OCI-LY1 (cell line): ENCODE measurements around the gene AGPS.
"Not testable (repeated sequence)": the region's sequence is repeated elsewhere in the genome, so short reads cannot be mapped to it uniquely, and the experiment has no call there.

Experiments used
- H2AFZ ChIP-seq: fragments of 200-600 bp; sonication (generic), shearing (Covaris generic); 2 replicates; pipeline ENCODE4 v1.6.0; 2014; ENCODE audit warnings: antibody characterized with exemption, mild to moderate bottlenecking, low read length
- H3F3A ChIP-seq: fragments of 200-600 bp; sonication (generic), shearing (Covaris generic); 2 replicates; pipeline ENCODE4 v1.6.0; 2014; ENCODE audit warnings: mild to moderate bottlenecking, antibody characterized with exemption, low read length, moderate library complexity; ENCODE audit not compliant: insufficient read depth
- H3K27ac ChIP-seq: fragments of 200-600 bp; sonication (generic); 2 replicates; pipeline ENCODE4 v1.5.1; 2014; ENCODE audit warnings: low read length, mixed run types, mild to moderate bottlenecking, low read depth; ENCODE audit not compliant: poor library complexity, severe bottlenecking
- H3K27me3 ChIP-seq: fragments of 200-600 bp; sonication (generic); 2 replicates; pipeline ENCODE4 v1.6.0; 2014; ENCODE audit warnings: antibody characterized with exemption, mild to moderate bottlenecking, low read length, moderate library complexity; ENCODE audit not compliant: insufficient read depth
- H3K36me3 ChIP-seq: fragments of 200-600 bp; sonication (generic); 2 replicates; pipeline ENCODE4 v1.6.1; 2014; ENCODE audit warnings: mild to moderate bottlenecking, antibody characterized with exemption, low read length, moderate library complexity, mixed read lengths; ENCODE audit not compliant: insufficient read depth
- H3K4me1 ChIP-seq: fragments of 200-600 bp; sonication (generic); 2 replicates; pipeline ENCODE4 v1.5.1; 2014; ENCODE audit warnings: mild to moderate bottlenecking, low read length, moderate library complexity; ENCODE audit not compliant: insufficient read depth, severe bottlenecking
- H3K4me2 ChIP-seq: fragments of 200-600 bp; sonication (generic), shearing (Covaris generic); 2 replicates; pipeline ENCODE4 v1.6.1; 2014; ENCODE audit warnings: low read length
- H3K4me3 ChIP-seq: fragments of 200-600 bp; sonication (generic); 2 replicates; pipeline ENCODE4 v1.5.1; 2014; ENCODE audit warnings: low read length, low read depth, mild to moderate bottlenecking, mixed read lengths; ENCODE audit not compliant: poor library complexity, severe bottlenecking
- H3K79me2 ChIP-seq: fragments of 200-600 bp; shearing (Covaris generic); 2 replicates; pipeline ENCODE4 v1.6.1; 2016; ENCODE audit warnings: mixed run types, low read length, mixed read lengths; ENCODE audit not compliant: insufficient read depth
- H3K9ac ChIP-seq: fragments of 200-600 bp; sonication (generic), shearing (Covaris generic); 2 replicates; pipeline ENCODE4 v1.6.1; 2014; ENCODE audit warnings: mild to moderate bottlenecking, low read length, mixed read lengths
- H3K9me2 ChIP-seq: fragments of 200-600 bp; sonication (generic), shearing (Covaris generic); 2 replicates; pipeline ENCODE4 v1.6.1; 2014; ENCODE audit warnings: low read depth, mild to moderate bottlenecking, low read length, mixed read lengths
- H3K9me3 ChIP-seq: fragments of 200-600 bp; shearing (Covaris generic); 2 replicates; pipeline ENCODE4 v1.6.1; 2014; ENCODE audit warnings: low read length, mixed read lengths
- H4K20me1 ChIP-seq: fragments of 200-600 bp; sonication (generic), shearing (Covaris generic); 2 replicates; pipeline ENCODE4 v1.6.0; 2016; ENCODE audit warnings: mild to moderate bottlenecking, low read length; ENCODE audit not compliant: insufficient read depth
- EZH2 ChIP-seq: fragments of 200-600 bp; sonication (generic), shearing (Covaris generic); IDR thresholded peaks from 2 replicates; pipeline ENCODE4 v1.8.0; 2017; ENCODE audit warnings: borderline replicate concordance, mixed run types, mild to moderate bottlenecking, antibody characterized with exemption, low read length, moderate library complexity, mixed read lengths
- TF ChIP-seq, protein P1 (sequence below): fragments of 200-600 bp; sonication (generic), shearing (Covaris generic); IDR thresholded peaks from 2 replicates; pipeline ENCODE4 v1.5.1; 2017; ENCODE audit warnings: mild to moderate bottlenecking, antibody characterized with exemption, low read length, moderate library complexity, mixed read lengths

Gene AGPS

GRCh38 chr2:177405029-177405692 lies 12.6 kb downstream of the AGPS start:
- Histone ChIP-seq H4K20me1 (no peaks in the 10 kb centered on the region), H3K9me2 (no peaks in the 10 kb centered on the region), H3K36me3 (no peaks in the 10 kb centered on the region), H3K27ac (no peak overlapping the region), H3K4me3 (no peak overlapping the region), H3K27me3 (no peaks in the 10 kb centered on the region), H3K9me3 (no peaks in the 10 kb centered on the region), H3K4me2 (no peak overlapping the region), H3F3A (no peaks in the 10 kb centered on the region), H2AFZ (no peak overlapping the region), H3K4me1 (no peaks in the 10 kb centered on the region), H3K79me2 (peaks cover 76% of the 10 kb centered on the region), H3K9ac (no peak overlapping the region)
- TF ChIP-seq, protein P1, sequence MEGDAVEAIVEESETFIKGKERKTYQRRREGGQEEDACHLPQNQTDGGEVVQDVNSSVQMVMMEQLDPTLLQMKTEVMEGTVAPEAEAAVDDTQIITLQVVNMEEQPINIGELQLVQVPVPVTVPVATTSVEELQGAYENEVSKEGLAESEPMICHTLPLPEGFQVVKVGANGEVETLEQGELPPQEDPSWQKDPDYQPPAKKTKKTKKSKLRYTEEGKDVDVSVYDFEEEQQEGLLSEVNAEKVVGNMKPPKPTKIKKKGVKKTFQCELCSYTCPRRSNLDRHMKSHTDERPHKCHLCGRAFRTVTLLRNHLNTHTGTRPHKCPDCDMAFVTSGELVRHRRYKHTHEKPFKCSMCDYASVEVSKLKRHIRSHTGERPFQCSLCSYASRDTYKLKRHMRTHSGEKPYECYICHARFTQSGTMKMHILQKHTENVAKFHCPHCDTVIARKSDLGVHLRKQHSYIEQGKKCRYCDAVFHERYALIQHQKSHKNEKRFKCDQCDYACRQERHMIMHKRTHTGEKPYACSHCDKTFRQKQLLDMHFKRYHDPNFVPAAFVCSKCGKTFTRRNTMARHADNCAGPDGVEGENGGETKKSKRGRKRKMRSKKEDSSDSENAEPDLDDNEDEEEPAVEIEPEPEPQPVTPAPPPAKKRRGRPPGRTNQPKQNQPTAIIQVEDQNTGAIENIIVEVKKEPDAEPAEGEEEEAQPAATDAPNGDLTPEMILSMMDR = no peak
- no peak for TF ChIP-seq EZH2

DNA sequence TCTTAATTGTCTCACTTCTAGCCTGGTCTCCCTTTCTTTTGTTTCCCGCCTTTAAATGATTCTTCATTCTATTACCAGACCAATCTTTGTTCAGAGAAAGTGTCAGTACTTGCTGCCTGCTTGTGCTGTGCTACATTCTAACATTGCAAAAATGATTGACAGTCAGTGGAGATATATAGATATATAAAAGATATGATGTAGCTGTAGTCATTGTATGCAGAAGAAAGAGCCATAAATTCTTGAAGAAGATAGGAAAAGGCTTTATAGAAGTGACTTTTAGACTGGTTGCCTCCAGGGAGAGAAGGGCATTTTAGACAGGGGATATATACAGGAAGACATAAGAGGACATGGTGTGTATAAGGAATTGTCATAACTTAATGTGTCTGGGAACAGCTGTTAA lies 13.6 kb downstream of the AGPS start:
- no peak overlapping the region for H3K9ac ChIP-seq
- H3K27me3 ChIP-seq = no peaks in the 10 kb centered on the region
- no peaks in the 10 kb centered on the region for H3K4me1 ChIP-seq
- no peak for TF ChIP-seq EZH2
- TF ChIP-seq, protein P1 = no peak
- no peak overlapping the region for H3K4me2 ChIP-seq
- H2AFZ ChIP-seq = no peak overlapping the region
- no peaks in the 10 kb centered on the region for H3K36me3 ChIP-seq
- no peaks in the 10 kb centered on the region for H3F3A ChIP-seq
- H4K20me1 ChIP-seq = no peaks in the 10 kb centered on the region
- no peak overlapping the region for H3K27ac ChIP-seq
- no peaks in the 10 kb centered on the region for H3K9me3 ChIP-seq
- peaks cover 65% of the 10 kb centered on the region for H3K79me2 ChIP-seq
- no peak overlapping the region for H3K4me3 ChIP-seq
- no peaks in the 10 kb centered on the region for H3K9me2 ChIP-seq

GRCh38 chr2:177407031-177407430 lies 14.5 kb downstream of the AGPS start:
- H4K20me1 ChIP-seq = no peaks in the 10 kb centered on the region

GRCh38 chr2:177410629-177411028 lies 18.1 kb downstream of the AGPS start:
- H3K27ac ChIP-seq, H3K36me3 ChIP-seq, H3K4me2 ChIP-seq, H3K4me1 ChIP-seq, H3K9ac ChIP-seq, H3K9me2 ChIP-seq, H3K27me3 ChIP-seq, H2AFZ ChIP-seq, H3K4me3 ChIP-seq, H3K9me3 ChIP-seq, H4K20me1 ChIP-seq, H3F3A ChIP-seq: not testable (repeated sequence)
- peaks cover 37% of the 10 kb centered on the region for H3K79me2 ChIP-seq

More at GRCh38 chr2:177407031-177407430, 14.5 kb downstream of the AGPS start:
- Histone ChIP-seq H3F3A (no peaks in the 10 kb centered on the region), H3K9me2 (no peaks in the 10 kb centered on the region), H3K27ac (no peak overlapping the region), H3K9me3 (no peaks in the 10 kb centered on the region), H3K4me2 (no peak overlapping the region), H3K4me3 (no peak overlapping the region), H3K27me3 (no peaks in the 10 kb centered on the region), H3K36me3 (no peaks in the 10 kb centered on the region), H3K4me1 (no peaks in the 10 kb centered on the region), H2AFZ (no peak overlapping the region), H3K79me2 (peaks cover 58% of the 10 kb centered on the region), H3K9ac (no peak overlapping the region)
- TF ChIP-seq, protein P1 = no peak
- TF ChIP-seq EZH2 = no peak
